ENCODE results near the gene ELOVL1.
A peak's percentile ranks its signal among the peaks of the same experiment; 100 is the strongest.
"Not testable (repeated sequence)": the region's sequence is repeated elsewhere in the genome, so short reads cannot be mapped to it uniquely, and the experiment has no call there.

The ELOVL1 gene

GRCh38 chr1:43382027-43382779, 14.4 kb upstream of the ELOVL1 start:
- DNase-seq (ENCODE audit: low read depth in 1 of 2, low spot score in 1 of 2), result no peak

DNA sequence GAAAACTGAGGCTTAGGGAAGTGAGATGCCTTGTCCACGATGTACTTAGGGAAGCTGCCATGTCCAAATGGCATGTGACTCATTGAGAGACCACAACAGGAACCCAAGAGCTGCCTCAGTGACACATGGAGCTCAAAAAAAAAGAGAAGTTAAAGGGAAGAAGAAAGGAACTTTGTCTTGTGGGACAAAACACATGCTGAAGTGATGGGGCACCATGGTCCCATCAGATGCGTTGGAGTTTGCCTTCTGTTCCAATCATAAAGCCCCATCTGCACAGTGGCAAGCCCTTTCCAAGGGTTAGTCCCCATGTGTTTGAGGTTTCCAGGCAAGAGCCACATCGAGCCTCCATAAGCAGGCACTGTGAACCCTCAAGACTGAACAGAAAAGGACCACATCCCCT, 13.8 kb upstream of the ELOVL1 start:
- DNase-seq (ENCODE audit: low read depth in 1 of 2, low spot score in 1 of 2), result no peak

GRCh38 chr1:43379476-43379875, 11.7 kb upstream of the ELOVL1 start:
- no peak for DNase-seq (ENCODE audit: low read depth in 1 of 2, low spot score in 1 of 2)

DNA sequence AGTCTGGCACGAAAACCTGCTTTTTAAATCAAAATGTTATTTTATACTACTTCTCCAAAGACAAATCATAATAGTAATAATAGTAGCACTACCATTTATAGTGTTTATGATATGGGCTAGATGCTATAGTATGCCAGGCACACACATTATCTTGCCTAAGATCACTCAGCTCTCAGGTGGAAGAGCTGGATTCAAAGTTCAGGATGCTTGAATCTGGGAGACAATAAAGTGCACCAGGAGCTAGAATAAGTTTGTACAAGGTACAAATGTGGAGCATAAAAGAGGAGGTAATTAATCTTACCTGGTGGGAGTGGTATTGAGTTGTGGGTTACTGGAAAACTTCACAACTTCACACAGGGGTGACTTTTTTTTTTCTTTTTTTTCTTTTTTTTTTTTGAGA, 10.0 kb upstream of the ELOVL1 start:
- no peak for DNase-seq (ENCODE audit: low read depth in 1 of 2, low spot score in 1 of 2)

DNA sequence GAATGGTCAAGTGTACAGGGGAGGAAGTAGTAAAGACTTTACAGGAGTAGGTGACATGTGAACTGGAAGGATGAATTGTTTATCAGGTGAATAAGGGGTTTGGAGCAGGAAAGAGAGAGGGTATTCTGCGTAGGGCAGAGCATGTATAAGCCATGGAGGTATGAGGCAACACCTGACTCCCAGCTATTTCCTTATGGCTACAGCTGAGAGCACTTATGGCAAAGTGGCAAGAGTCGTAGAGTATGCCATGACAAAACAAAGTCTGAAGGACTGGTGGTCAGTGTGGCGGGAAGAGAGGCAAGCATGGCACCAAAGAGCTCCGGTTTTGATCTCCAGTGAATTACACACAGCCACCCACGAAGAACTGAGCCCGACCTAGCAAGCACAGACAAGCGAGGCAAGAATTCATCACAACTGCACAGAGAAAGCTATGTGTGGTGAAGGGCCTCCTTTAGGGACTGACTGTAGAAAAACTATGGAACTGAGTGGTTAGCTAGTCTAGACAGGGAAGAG, 9.0 kb upstream of the ELOVL1 start:
- DNase-seq (ENCODE audit: low read depth in 1 of 2, low spot score in 1 of 2), result no peak

DNA sequence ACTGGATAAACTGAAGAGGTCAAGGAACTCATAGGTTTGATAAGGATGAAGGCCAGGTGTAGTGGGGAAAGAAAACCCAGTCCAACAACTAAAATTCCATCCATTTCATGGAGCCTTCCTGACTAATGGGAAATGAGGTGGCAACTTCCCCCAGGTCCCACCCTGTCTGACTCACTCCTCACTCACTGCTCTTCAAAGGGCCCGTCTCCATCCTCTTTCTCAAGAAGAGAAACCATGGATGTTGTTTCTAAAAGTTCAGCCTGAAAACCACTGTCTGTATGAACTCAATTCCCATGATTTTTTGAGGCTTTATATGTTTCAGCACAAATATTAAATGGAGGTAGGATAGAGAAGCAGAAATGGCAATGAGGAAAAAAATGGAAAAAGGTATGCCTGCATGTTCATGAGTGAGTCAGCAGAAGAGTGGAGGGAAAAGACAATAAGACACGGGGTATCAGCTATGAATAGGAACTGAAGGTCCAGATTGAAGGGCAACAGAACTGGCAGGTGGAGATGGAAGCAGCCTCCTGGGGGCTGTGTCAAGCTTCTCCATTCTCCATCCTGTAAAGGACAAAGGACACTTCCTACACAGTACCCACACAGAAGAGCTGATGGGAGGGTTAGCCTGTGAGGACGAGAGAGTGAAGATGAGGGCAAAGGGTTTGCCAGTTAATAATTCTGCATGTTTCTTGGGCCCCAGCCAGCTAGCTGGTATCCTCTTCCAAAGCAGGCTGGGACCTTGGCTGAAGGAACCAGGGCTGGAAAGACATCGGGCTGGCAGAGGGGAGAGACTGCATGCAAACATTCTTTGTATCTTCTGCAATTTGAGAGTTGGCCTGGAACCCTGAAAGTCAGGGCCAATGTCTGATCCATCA, 5.5 kb upstream of the ELOVL1 start:
- DNase-seq (ENCODE audit: low read depth in 1 of 2, low spot score in 1 of 2), result no peak

- DNase-seq (ENCODE audit: low read depth in 1 of 2, low spot score in 1 of 2), result no peak
Observed at GRCh38 chr1:43372172-43372571, 4.4 kb upstream of the ELOVL1 start.

GRCh38 chr1:43370564-43370963, 2.8 kb upstream of the ELOVL1 start:
- DNase-seq (ENCODE audit: low read depth in 1 of 2, low spot score in 1 of 2), result no peak

GRCh38 chr1:43369779-43370178, 2.0 kb upstream of the ELOVL1 start:
- not testable (repeated sequence) for DNase-seq (ENCODE audit: low read depth in 1 of 2, low spot score in 1 of 2)

GRCh38 chr1:43368646-43369020, 822 bp upstream of the ELOVL1 start:
- DNase-seq (ENCODE audit: low read depth in 1 of 2, low spot score in 1 of 2), result no peak

DNA sequence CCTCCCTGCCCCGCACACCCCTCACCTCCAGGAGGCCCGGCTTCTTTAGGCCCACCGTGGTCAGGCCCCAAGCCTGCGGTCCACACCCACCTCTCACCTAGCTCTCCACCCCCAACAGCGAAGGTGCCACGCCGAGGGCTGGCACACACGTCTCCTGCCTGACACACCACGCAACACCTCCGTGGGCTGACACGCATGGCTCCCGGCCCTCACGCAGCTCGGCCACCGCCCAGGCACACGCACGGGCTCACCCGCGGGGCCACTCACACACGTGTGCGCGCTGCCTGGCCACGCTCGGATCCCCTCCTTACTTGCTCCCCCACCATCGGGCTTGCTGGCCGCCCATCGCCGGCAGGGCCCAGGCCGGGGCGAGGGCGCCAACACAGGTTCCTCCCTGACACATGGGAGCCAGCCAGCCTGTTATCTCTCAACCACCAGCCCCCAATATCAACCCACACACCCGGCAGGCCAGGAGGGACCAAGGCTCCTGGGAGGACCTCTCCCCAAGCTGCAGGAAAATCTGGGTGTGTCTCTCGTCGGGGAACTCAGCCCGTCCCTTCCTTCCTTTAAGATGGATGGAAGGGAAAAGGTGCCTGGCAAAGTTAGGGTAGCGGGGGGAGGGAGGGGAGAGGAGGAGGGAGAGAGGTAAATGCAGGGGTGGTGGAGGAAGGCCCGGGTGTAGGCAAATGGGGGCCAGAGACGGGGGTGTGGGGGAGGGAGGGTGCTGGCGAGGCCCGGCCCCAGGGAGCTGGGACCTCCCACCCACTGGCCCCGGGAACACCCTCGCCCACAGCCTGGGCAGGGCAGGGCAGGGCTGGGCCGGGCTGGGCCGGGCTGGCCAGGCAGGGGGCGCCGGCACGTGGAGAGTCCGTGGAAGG, 546 bp downstream of the ELOVL1 start:
- DNase-seq (ENCODE audit: low read depth in 1 of 2, low spot score in 1 of 2), result peak in 1 of 2 donors; percentile 27

DNA sequence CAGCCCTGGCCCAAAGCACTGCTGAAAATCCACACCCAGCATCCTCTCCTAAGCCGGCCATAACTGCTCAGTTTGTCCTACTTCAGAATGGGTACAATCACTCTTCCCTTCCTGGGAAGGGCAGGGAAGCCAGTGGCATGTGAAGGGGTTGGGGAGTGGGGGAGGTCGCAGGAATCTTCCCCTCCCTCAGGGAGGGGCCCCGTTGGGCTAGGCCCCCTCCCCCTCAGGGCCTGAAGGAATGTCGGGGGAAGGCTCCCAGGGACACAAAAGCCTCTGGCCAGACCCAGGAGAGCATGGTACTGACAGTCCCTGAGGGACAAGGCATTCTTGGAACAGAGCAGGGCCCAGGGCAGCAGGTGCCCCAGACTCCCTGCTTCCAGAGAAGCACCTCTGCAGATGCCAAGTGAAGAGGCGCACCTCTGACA, 1.2 kb downstream of the ELOVL1 start:
- no peak for DNase-seq (ENCODE audit: low read depth in 1 of 2, low spot score in 1 of 2)

- no peak for DNase-seq (ENCODE audit: low read depth in 1 of 2, low spot score in 1 of 2)
Observed at GRCh38 chr1:43366179-43366578, 1.6 kb downstream of the ELOVL1 start.

DNA sequence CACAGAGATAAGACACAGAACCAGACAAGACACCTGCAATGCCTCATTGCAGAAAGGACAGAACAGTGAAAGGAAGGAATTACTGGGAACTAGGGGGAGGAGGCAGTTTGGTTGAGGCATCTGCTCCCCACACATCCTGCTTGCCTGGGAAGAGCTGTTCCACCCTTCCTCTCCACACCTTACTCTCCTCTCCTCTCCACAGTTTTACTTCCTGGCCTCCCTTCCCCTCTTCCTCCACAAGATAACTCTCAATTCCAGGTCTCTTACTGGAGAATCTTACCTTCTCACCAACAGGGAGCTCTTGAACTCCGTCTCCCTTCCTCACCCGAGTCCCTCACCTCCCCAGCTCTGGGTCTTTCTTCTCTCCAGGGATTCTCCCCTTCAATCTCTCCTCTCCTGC, 2.1 kb downstream of the ELOVL1 start:
- DNase-seq (ENCODE audit: low read depth in 1 of 2, low spot score in 1 of 2), result no peak

- no peak for DNase-seq (ENCODE audit: low read depth in 1 of 2, low spot score in 1 of 2)
Observed at GRCh38 chr1:43363935-43364525, 3.8 kb downstream of the ELOVL1 start.

- no peak for DNase-seq (ENCODE audit: low read depth in 1 of 2, low spot score in 1 of 2)
Observed at GRCh38 chr1:43363283-43363934, 4.4 kb downstream of the ELOVL1 start.

- DNase-seq (ENCODE audit: low read depth in 1 of 2, low spot score in 1 of 2), result no peak
Observed at GRCh38 chr1:43360616-43361015, 7.2 kb downstream of the ELOVL1 start.

DNA sequence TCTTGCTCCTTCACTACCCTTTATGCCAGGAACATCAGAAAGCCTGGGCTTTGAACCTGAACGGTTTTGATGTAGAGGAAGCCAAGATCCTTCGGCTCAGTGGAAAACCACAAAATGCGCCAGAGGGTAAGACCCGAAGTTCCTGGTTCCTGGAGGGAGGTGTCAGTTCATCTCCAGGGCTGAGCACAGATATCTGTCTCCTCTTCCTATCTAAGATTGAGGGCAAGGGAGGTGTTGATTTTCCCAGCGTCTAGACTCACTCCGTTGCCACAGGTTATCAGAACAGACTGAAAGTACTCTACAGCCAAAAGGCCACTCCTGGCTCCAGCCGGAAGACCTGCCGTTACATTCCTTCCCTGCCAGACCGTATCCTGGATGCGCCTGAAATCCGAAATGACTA, 8.1 kb downstream of the ELOVL1 start:
- DNase-seq (ENCODE audit: low read depth in 1 of 2, low spot score in 1 of 2), result no peak

DNA sequence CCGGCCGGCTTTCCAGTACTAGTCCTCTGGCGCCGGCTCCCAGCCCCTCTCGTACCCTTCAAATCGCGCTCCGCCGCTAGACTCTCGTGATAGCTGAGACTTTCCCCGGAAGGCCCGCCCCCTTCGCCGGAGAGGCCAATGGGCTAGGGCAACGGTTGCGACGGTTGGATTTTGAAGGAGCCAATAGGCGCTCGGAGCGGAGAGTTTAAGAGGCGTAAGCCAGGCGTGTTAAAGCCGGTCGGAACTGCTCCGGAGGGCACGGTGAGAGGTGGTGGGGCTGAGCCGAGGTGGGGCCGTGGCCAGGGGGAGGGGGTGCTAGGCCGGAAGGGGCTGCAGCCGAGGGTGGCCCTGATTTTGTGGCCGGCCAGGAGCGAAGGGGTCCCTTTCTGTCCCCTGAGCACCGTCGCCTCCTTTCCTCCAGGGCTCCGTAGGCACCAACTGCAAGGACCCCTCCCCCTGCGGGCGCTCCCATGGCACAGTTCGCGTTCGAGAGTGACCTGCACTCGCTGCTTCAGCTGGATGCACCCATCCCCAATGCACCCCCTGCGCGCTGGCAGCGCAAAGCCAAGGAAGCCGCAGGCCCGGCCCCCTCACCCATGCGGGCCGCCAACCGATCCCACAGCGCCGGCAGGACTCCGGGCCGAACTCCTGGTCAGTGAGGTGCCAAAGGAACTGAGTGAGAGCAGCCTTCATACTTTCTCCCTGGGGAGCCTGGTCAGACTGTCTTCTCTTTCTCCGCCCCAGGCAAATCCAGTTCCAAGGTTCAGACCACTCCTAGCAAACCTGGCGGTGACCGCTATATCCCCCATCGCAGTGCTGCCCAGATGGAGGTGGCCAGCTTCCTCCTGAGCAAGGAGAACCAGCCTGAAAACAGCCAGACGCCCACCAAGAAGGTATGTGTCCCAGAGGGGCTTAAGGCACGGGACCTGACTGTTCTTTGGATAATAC, 8.8 kb downstream of the ELOVL1 start, which contains the start of gene CDC20:
Gene CDC20, plus strand, starts transcription at position 236 of the 948 bp plus-strand sequence. Its CDS starts 235 bp downstream, at position 471.
- DNase-seq (ENCODE audit: low read depth in 1 of 2, low spot score in 1 of 2), result peak; percentile 97 to 100

Data from activated CD4-positive, alpha-beta T cell treated with anti-CD3 and anti-CD28 coated beads, Interleukin-2, amount 50 U/mL, for 24 hours (primary cell).